Loucy (cell line): ENCODE measurements around the gene MAD1L1.

ENCODE experiments used
- H2AFZ ChIP-seq: fragments of 200-600 bp; sonication (generic); 2 replicates; pipeline ENCODE4 v1.6.0; 2016; ENCODE audit warnings: antibody characterized with exemption, mild to moderate bottlenecking, low read length, moderate library complexity
- H3F3A ChIP-seq: fragments of 200-600 bp; 2 replicates; pipeline ENCODE4 v1.6.0; 2016; ENCODE audit warnings: antibody characterized with exemption, low read depth, mild to moderate bottlenecking
- H3K27me3 ChIP-seq: fragments of 200-600 bp; sonication (generic); 2 replicates; pipeline ENCODE4 v1.6.1; 2014; ENCODE audit warnings: low read length, mild to moderate bottlenecking; ENCODE audit not compliant: insufficient read depth, poor library complexity, severe bottlenecking
- H3K36me3 ChIP-seq: fragments of 200-600 bp; sonication (generic); 2 replicates; pipeline ENCODE4 v1.6.1; 2016; ENCODE audit warnings: low read length; ENCODE audit not compliant: insufficient read depth
- H3K4me1 ChIP-seq: fragments of 200-600 bp; sonication (generic); 2 replicates; pipeline ENCODE4 v1.5.1; 2014; ENCODE audit warnings: low read length, mild to moderate bottlenecking; ENCODE audit not compliant: insufficient read depth, poor library complexity, severe bottlenecking
- H3K4me2 ChIP-seq: fragments of 200-600 bp; sonication (generic); 2 replicates; pipeline ENCODE4 v1.6.0; 2014; ENCODE audit warnings: antibody characterized with exemption, low read length, low read depth, mild to moderate bottlenecking; ENCODE audit not compliant: poor library complexity, severe bottlenecking
- H3K4me3 ChIP-seq: fragments of 200-600 bp; sonication (generic); 2 replicates; pipeline ENCODE4 v1.5.1; 2014; ENCODE audit warnings: low read length, mild to moderate bottlenecking, mixed read lengths; ENCODE audit not compliant: poor library complexity, severe bottlenecking
- H3K79me2 ChIP-seq: fragments of 200-600 bp; sonication (generic); 2 replicates; pipeline ENCODE4 v1.6.1; 2014; ENCODE audit warnings: low read length; ENCODE audit not compliant: insufficient read depth
- H3K9ac ChIP-seq: fragments of 200-600 bp; sonication (generic); 2 replicates; pipeline ENCODE4 v1.6.0; 2014; ENCODE audit warnings: mild to moderate bottlenecking, low read depth, low read length, moderate library complexity; ENCODE audit not compliant: poor library complexity, severe bottlenecking
- H3K9me2 ChIP-seq: fragments of 200-600 bp; sonication (generic); replicated peaks from 2 replicates; pipeline ENCODE4 v1.6.1; 2016; ENCODE audit warnings: low read depth, low read length, mixed read lengths
- H3K9me3 ChIP-seq: fragments of 200-600 bp; sonication (generic); 2 replicates; pipeline ENCODE4 v1.6.1; 2014; ENCODE audit warnings: mild to moderate bottlenecking, antibody characterized with exemption, low read length, low read depth; ENCODE audit not compliant: insufficient read depth
- H4K20me1 ChIP-seq: fragments of 200-600 bp; sonication (generic); 2 replicates; pipeline ENCODE4 v1.6.0; 2014; ENCODE audit warnings: antibody characterized with exemption, low read length, mild to moderate bottlenecking; ENCODE audit not compliant: insufficient read depth, poor library complexity, severe bottlenecking
- EZH2phosphoT487 ChIP-seq: fragments of 200-600 bp; IDR thresholded peaks from 2 replicates; pipeline ENCODE4 v1.6.1; 2018; ENCODE audit warnings: antibody characterized with exemption, mild to moderate bottlenecking, moderate library complexity, borderline replicate concordance
- TF ChIP-seq, protein P1 (sequence below): fragments of 200-600 bp; sonication (generic); conservative IDR thresholded peaks from 2 replicates; pipeline ENCODE4 v1.5.1; 2014; ENCODE audit warnings: mild to moderate bottlenecking, antibody characterized with exemption, low read length

Gene MAD1L1

DNA sequence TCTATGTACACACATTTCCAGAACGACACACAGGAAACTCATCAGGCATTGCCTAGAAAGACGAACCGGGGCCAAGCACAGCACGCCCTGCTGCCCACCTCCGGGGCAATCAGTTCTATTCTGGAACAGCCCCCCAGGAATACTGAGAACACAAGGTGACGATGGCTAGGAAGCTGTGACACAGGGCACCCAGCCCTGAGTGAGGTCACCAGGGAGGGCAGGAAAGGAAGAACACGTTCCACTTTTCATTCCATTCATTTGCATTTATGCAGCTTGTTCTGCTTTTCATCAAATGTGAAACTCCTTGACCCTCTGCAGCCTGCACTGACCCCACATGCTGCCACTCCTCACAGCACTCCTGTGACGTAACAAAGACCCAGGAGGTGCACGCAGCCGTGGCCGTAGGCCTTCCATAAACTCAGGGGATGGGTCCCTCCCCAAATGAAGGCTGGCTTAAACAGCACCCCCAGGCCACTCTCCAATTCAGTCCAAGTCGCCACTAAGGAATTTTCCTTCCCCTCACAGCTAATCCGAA is 28.9 kb downstream of the MAD1L1 start:
- Histone ChIP-seq H3K9me3 (no peaks in the 10 kb centered on the region), H3K4me2 (no peak overlapping the region), H3K27me3 (no peaks in the 10 kb centered on the region), H3K9ac (no peak overlapping the region), H3K79me2 (no peaks in the 10 kb centered on the region), H3K4me1 (no peaks in the 10 kb centered on the region), H3F3A (no peaks in the 10 kb centered on the region), H2AFZ (no peak overlapping the region), H3K9me2 (no peaks in the 10 kb centered on the region), H4K20me1 (no peaks in the 10 kb centered on the region), H3K36me3 (peaks cover 56% of the 10 kb centered on the region; the same call in 1 of the 2 replicates), H3K4me3 (no peak overlapping the region)
- no peak for TF ChIP-seq EZH2phosphoT487
- TF ChIP-seq, protein P1, sequence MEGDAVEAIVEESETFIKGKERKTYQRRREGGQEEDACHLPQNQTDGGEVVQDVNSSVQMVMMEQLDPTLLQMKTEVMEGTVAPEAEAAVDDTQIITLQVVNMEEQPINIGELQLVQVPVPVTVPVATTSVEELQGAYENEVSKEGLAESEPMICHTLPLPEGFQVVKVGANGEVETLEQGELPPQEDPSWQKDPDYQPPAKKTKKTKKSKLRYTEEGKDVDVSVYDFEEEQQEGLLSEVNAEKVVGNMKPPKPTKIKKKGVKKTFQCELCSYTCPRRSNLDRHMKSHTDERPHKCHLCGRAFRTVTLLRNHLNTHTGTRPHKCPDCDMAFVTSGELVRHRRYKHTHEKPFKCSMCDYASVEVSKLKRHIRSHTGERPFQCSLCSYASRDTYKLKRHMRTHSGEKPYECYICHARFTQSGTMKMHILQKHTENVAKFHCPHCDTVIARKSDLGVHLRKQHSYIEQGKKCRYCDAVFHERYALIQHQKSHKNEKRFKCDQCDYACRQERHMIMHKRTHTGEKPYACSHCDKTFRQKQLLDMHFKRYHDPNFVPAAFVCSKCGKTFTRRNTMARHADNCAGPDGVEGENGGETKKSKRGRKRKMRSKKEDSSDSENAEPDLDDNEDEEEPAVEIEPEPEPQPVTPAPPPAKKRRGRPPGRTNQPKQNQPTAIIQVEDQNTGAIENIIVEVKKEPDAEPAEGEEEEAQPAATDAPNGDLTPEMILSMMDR, result no peak

DNA sequence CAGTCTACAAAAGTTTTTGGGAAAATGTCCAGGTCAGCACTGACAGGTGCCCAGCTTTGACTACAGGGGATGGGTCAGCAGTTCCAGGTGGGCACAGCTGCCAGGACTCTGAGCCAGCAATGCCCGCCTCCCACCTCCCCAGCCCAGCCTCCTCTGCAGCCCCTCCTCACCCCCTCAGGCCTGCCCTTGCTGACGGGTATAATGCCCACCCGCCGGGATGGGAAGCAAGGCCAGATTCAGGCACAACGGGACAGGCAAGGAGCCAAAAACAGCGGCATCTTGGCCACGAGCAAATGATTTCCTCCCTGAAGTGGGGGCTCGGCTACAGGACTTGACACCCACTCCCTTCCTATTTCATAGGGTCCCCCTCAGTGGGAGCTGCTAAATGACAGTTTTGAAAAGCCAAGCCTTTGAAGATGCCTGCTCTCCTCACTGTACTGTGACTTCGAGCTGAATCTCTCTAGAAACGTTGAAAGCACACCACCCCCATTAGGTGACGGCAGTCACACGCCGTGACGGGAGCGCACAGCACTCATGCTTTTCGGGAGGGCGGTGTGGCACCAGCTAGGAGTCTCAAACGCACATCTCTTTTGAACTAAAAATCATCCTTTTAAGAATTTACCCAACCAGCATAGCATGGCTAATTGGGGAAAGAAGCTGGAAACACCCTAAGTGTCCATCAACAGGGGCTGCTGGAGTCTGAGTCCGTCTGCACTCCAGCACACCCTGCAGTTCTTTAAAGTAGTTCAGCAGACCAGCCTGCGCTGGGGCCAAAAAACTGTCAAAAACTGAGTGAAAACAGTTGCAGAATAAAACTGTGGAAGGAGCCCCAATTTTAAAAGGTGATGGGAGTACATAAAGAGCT is 29.6 kb downstream of the MAD1L1 start:
- Histone ChIP-seq H3K4me2 (no peak overlapping the region), H2AFZ (no peak overlapping the region), H3K9me3 (no peaks in the 10 kb centered on the region), H4K20me1 (no peaks in the 10 kb centered on the region), H3K79me2 (peaks cover 3% of the 10 kb centered on the region; the same call in 1 of the 2 replicates), H3K9me2 (no peaks in the 10 kb centered on the region), H3K9ac (no peak overlapping the region), H3K4me1 (no peaks in the 10 kb centered on the region), H3K27me3 (no peaks in the 10 kb centered on the region), H3K36me3 (peaks cover 54% of the 10 kb centered on the region; the same call in 1 of the 2 replicates), H3F3A (no peaks in the 10 kb centered on the region), H3K4me3 (no peak overlapping the region)
- TF ChIP-seq, protein P1, result no peak
- TF ChIP-seq EZH2phosphoT487, result no peak

DNA sequence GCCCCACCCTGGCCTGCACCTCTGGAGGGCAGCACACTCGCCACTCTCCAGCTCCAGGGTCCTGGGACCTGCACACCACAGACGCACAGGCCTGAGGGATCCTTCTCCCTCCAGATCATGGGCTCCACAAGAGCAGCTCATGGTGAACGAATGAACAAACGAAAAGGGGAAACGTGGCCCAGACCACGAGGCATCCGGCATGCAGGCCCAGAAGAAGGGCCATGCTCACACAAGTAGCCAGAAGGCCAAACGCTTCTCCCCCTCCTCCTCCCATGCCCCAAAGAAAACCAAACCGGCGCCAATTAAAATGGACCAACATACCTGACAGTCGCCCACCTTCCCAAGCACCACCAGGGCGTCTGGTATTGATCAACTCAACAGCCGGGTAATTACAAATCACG is 30.4 kb downstream of the MAD1L1 start:
- TF ChIP-seq, protein P1, result no peak
- no peak for TF ChIP-seq EZH2phosphoT487
- no peak overlapping the region for H2AFZ ChIP-seq
- H3K27me3 ChIP-seq, result no peaks in the 10 kb centered on the region
- H3K9me3 ChIP-seq, result no peaks in the 10 kb centered on the region
- no peaks in the 10 kb centered on the region for H3K4me1 ChIP-seq
- H3K4me3 ChIP-seq, result no peak overlapping the region
- no peak overlapping the region for H3K9ac ChIP-seq
- no peaks in the 10 kb centered on the region for H3K9me2 ChIP-seq
- H3K79me2 ChIP-seq, result peaks cover 3% of the 10 kb centered on the region; the same call in 1 of the 2 replicates
- H3K36me3 ChIP-seq, result peaks cover 47% of the 10 kb centered on the region; the same call in 1 of the 2 replicates
- no peak overlapping the region for H3K4me2 ChIP-seq
- H3F3A ChIP-seq, result no peaks in the 10 kb centered on the region
- no peaks in the 10 kb centered on the region for H4K20me1 ChIP-seq
